MCF 10A (cell line): ENCODE results near the gene USP33. TPM values are rescaled to one million over a fixed set of nuclear protein-coding genes. Genes with fewer than 3 reads are reported as not detected.

Experiments used
- BruUV-seq: library from RNA; stranded (reverse); fragments of 400-500 nt; replicated peaks from 2 replicates; lab custom pipeline; 2021; lab: Mats Ljungman, UMichigan
- CTCF ChIA-PET: fragments of 300-600 bp; sonication (Branson Sonifier 250); formaldehyde crosslinking; extraction: SDS; loops from one replicate; lab custom pipeline; 2021; ENCODE audit warnings: antibody characterized with exemption, inconsistent platforms; lab: Yijun Ruan, JAX
- POLR2A ChIA-PET: fragments of 300-600, 350-650 bp; sonication (Branson Sonifier 250); formaldehyde crosslinking; extraction: SDS; loops from one replicate; lab custom pipeline; 2020; ENCODE audit warnings: antibody characterized with exemption, inconsistent platforms; lab: Yijun Ruan, JAX
- DNase-seq: peaks from one replicate; pipeline ENCODE4 v3.0.0-alpha.2; 2018; ENCODE audit not compliant: unreplicated experiment
- H3K27ac Mint-ChIP-seq: one replicate; pipeline ENCODE4 v1.8.0; 2022; ENCODE audit warnings: mild to moderate bottlenecking, low read depth, mixed read lengths; ENCODE audit not compliant: unreplicated experiment
- H3K27me3 Mint-ChIP-seq: one replicate; pipeline ENCODE4 v1.8.0; 2022; ENCODE audit warnings: mixed read lengths; ENCODE audit not compliant: insufficient read depth, unreplicated experiment
- H3K36me3 Mint-ChIP-seq: one replicate; pipeline ENCODE4 v1.8.0; 2022; ENCODE audit warnings: mild to moderate bottlenecking, moderate library complexity, mixed read lengths; ENCODE audit not compliant: insufficient read depth, unreplicated experiment
- H3K4me1 Mint-ChIP-seq: one replicate; pipeline ENCODE4 v1.8.0; 2022; ENCODE audit warnings: mixed read lengths; ENCODE audit not compliant: insufficient read depth, unreplicated experiment
- H3K4me3 Mint-ChIP-seq: one replicate; pipeline ENCODE4 v1.8.0; 2022; ENCODE audit warnings: mild to moderate bottlenecking, moderate library complexity, mixed read lengths; ENCODE audit not compliant: unreplicated experiment
- H3K9me3 Mint-ChIP-seq: one replicate; pipeline ENCODE4 v1.8.0; 2022; ENCODE audit warnings: mixed read lengths; ENCODE audit not compliant: unreplicated experiment
- CTCF ChIP-seq: fragments of 200-600 bp; IDR thresholded peaks from one replicate; pipeline ENCODE4 v1.8.0; 2022; ENCODE audit warnings: antibody characterized with exemption, mild to moderate bottlenecking; ENCODE audit not compliant: unreplicated experiment
- intact Hi-C: fragments of 100-400 bp; cut with micrococcal nuclease; formaldehyde crosslinking; loops from 2 replicates; pipeline ENCODE4 v1.14.1; 2022
- total RNA-seq: library from RNA; stranded (reverse); gene quantifications from 2 replicates; pipeline ENCODE4 v1.2.3, GENCODE V29; 2022

USP33 gene
- total RNA-seq, 1 experiment from 2014 or later = 39.7 TPM

GRCh38 chr1:77672374-77672773 is 87.3 kb downstream of the USP33 start:
- DNase-seq = no peak
- peaks cover 16% of the 10 kb centered on the region for H3K4me1 Mint-ChIP-seq
- H3K36me3 Mint-ChIP-seq = peaks cover 15% of the 10 kb centered on the region
- H3K27ac Mint-ChIP-seq = no peak overlapping the region
- ChIA-PET CTCF (interaction anchor here (0.6 kb wide), 2 partner anchors 14 to 216 kb away, joined by 3 read pairs; partner anchors contain the start of gene NEXN), POLR2A (interaction anchor here (1.9 to 9.3 kb wide), 2 partner anchors 10 to 17 kb away, joined by 5 to 66 read pairs; partner anchors contain the start of gene ZZZ3)
- TF ChIP-seq CTCF = no peak
- no peaks in the 10 kb centered on the region for H3K27me3 Mint-ChIP-seq
- no TSS peak for BruUV-seq
- intact Hi-C loops = no loop called here
- H3K9me3 Mint-ChIP-seq = no peaks in the 10 kb centered on the region
- H3K4me3 Mint-ChIP-seq = no peak overlapping the region

DNA sequence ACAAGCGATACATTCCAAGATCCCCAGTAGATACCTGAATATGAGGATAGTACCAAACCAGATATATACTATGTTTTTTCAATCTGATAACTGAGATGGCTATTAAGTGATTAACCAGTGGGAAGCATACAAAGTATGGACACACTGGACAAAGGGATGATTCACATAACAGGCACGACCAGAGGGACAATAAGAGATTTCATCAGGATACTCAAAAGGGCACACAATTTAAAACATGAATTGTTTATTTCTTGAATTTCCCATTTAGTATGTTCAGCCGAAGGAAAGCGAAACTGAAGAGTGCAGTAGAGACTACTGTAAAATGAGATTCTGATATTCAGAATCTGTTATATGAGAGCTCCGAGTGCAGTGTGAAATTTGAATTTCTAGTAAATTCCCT is 87.8 kb downstream of the USP33 start:
- Mint-ChIP-seq H3K4me1 (peaks cover 19% of the 10 kb centered on the region), H3K9me3 (no peaks in the 10 kb centered on the region), H3K4me3 (no peak overlapping the region), H3K27ac (no peak overlapping the region), H3K27me3 (no peaks in the 10 kb centered on the region), H3K36me3 (peaks cover 15% of the 10 kb centered on the region)
- POLR2A ChIA-PET = interaction anchor here (1.9 to 9.3 kb wide), 2 partner anchors 10 to 17 kb away, joined by 5 to 66 read pairs; partner anchors contain the start of gene ZZZ3
- no peak for TF ChIP-seq CTCF
- CTCF ChIA-PET = interaction anchor here (0.6 kb wide), 1 partner anchor 13 kb away, joined by 3 read pairs; no protein-coding TSS in a partner anchor
- BruUV-seq = no TSS peak
- DNase-seq = peak; percentile 8
- intact Hi-C loops = no loop called here

DNA sequence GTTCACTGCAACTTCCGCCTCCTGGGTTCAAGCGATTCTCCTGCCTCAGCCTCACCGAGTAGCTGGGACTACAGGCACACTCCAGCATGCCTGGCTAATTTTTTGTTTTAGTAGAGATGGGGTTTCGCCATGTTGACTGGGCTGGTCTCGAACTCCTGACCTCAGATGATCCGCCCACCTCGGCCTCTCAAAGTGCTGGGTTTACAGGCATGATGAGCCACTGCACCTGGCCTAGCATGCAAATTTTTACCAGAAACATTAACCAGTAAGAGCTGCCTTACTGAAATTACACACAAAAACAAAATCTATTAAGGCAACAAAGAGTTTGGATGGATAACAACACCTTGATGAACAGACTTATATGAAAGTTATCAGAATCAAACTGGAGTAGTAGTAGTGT is 89.3 kb downstream of the USP33 start:
- H3K4me1 Mint-ChIP-seq = peaks cover 19% of the 10 kb centered on the region

More for the DNA sequence above, 89.3 kb downstream of the USP33 start:
- CTCF ChIA-PET = no interaction called here
- BruUV-seq = no TSS peak
- no peaks in the 10 kb centered on the region for H3K27me3 Mint-ChIP-seq
- DNase-seq = no peak
- no peak overlapping the region for H3K4me3 Mint-ChIP-seq
- TF ChIP-seq CTCF = no peak
- H3K27ac Mint-ChIP-seq = no peak overlapping the region
- POLR2A ChIA-PET = interaction anchor here (9.3 kb wide), 1 partner anchor 12 kb away, joined by 66 read pairs; the partner anchor contains the start of gene ZZZ3
- intact Hi-C loops = no loop called here
- H3K36me3 Mint-ChIP-seq = peaks cover 15% of the 10 kb centered on the region
- H3K9me3 Mint-ChIP-seq = no peaks in the 10 kb centered on the region
